C4-2B (cell line): ENCODE measurements around the gene AGO4.
"Not testable (repeated sequence)": the region's sequence is repeated elsewhere in the genome, so short reads cannot be mapped to it uniquely, and the experiment has no call there.

Experiments used
- CTCF ChIP-seq: fragments of 450-650 bp; conservative IDR thresholded peaks from 2 replicates; pipeline ENCODE4 v1.5.1; 2017; ENCODE audit warnings: mild to moderate bottlenecking
- ZFX ChIP-seq: fragments of 450-650 bp; IDR thresholded peaks from 2 replicates; pipeline ENCODE4 v1.6.1; 2017

GRCh38 chr1:35869245-35869950 is 61.6 kb downstream of the AGO4 start:
- TF ChIP-seq CTCF, ZFX: not testable (repeated sequence)
